CD8-positive, alpha-beta memory T cell (primary cell): ENCODE results near the gene HCFC1R1. TPM values are rescaled to one million over a fixed set of nuclear protein-coding genes. Genes with fewer than 3 reads are reported as not detected.

ENCODE experiments used
- CTCF ChIA-PET: fragments of 350-600 bp; sonication (Branson Sonifier 250); formaldehyde crosslinking; loops from one replicate; lab custom pipeline; 2021; ENCODE audit warnings: antibody characterized with exemption; lab: Charles Lee
- POLR2A ChIA-PET: fragments of 350-600 bp; sonication (Branson Sonifier 250); formaldehyde crosslinking; loops from one replicate; lab custom pipeline; 2021; ENCODE audit warnings: antibody characterized with exemption; lab: Charles Lee
- DNase-seq, 5 donors: peaks; one replicate each; pipeline versions ENCODE4 v3.0.0 to v3.0.0-alpha.2; 2020 to 2022; ENCODE audit warnings: mixed read lengths in 1 of 5
- H3K27ac ChIP-seq: one replicate; pipeline ENCODE4 v1.7.0; 2013; ENCODE audit warnings: low read depth, mild to moderate bottlenecking, low read length, moderate library complexity
- H3K27me3 ChIP-seq: 2 replicates; pipeline ENCODE4 v1.7.0; 2013; ENCODE audit warnings: low read length, mild to moderate bottlenecking; ENCODE audit not compliant: insufficient read depth, poor library complexity, severe bottlenecking
- H3K36me3 ChIP-seq: 2 replicates; pipeline ENCODE4 v1.7.0; 2013; ENCODE audit warnings: mild to moderate bottlenecking, low read length, moderate library complexity; ENCODE audit not compliant: insufficient read depth
- H3K4me1 ChIP-seq: 2 replicates; pipeline ENCODE4 v1.7.0; 2013; ENCODE audit warnings: mild to moderate bottlenecking, low read length, moderate library complexity; ENCODE audit not compliant: insufficient read depth
- H3K4me3 ChIP-seq: 2 replicates; pipeline ENCODE4 v1.7.0; 2013; ENCODE audit warnings: mild to moderate bottlenecking, low read length
- H3K9me3 ChIP-seq: 2 replicates; pipeline ENCODE4 v1.7.0; 2013; ENCODE audit warnings: mild to moderate bottlenecking, low read length
- H3K27ac Mint-ChIP-seq, 8 donors: one replicate each; pipeline ENCODE4 v1.8.0; 2020 to 2021; ENCODE audit warnings: mixed read lengths in 8 of 8, mild to moderate bottlenecking in 6 of 8, inconsistent platforms in 3 of 8, moderate library complexity in 3 of 8
- H3K27me3 Mint-ChIP-seq, 2 donors: one replicate each; pipeline ENCODE4 v1.8.0; 2020 to 2021; ENCODE audit warnings: mixed read lengths in 2 of 2, mild to moderate bottlenecking in 1 of 2, moderate library complexity in 1 of 2
- H3K36me3 Mint-ChIP-seq, 3 donors: one replicate each; pipeline ENCODE4 v1.8.0; 2020 to 2021; ENCODE audit warnings: mixed read lengths in 3 of 3, inconsistent platforms in 1 of 3, mild to moderate bottlenecking in 1 of 3
- H3K4me1 Mint-ChIP-seq, 3 donors: one replicate each; pipeline ENCODE4 v1.8.0; 2020 to 2021; ENCODE audit warnings: mixed read lengths in 3 of 3, inconsistent platforms in 1 of 3, mild to moderate bottlenecking in 1 of 3
- H3K4me3 Mint-ChIP-seq, 7 donors: one replicate each; pipeline ENCODE4 v1.8.0; 2020 to 2021; ENCODE audit warnings: mixed read lengths in 7 of 7, mild to moderate bottlenecking in 6 of 7, moderate library complexity in 4 of 7, inconsistent platforms in 2 of 7
- H3K9me3 Mint-ChIP-seq, 5 donors: one replicate each; pipeline ENCODE4 v1.8.0; 2020 to 2022; ENCODE audit warnings: mixed read lengths in 5 of 5, mild to moderate bottlenecking in 3 of 5, moderate library complexity in 2 of 5, inconsistent platforms in 1 of 5
- polyA plus RNA-seq: library from polyadenylated mRNA; unstranded; fragments of 300-500 nt; fragmentation: Illumina TruSeq; gene quantifications from one replicate; pipeline ENCODE4 v1.2.3, GENCODE V29; 2021
- total RNA-seq, 2 experiments: library from RNA; stranded (reverse); gene quantifications; one replicate each; pipeline ENCODE4 v1.2.3, GENCODE V29; 2021

The HCFC1R1 gene
- total and polyA plus RNA-seq, 3 experiments from 2014 or later: 23.7 to 26.3 (median 25.6) TPM

DNA sequence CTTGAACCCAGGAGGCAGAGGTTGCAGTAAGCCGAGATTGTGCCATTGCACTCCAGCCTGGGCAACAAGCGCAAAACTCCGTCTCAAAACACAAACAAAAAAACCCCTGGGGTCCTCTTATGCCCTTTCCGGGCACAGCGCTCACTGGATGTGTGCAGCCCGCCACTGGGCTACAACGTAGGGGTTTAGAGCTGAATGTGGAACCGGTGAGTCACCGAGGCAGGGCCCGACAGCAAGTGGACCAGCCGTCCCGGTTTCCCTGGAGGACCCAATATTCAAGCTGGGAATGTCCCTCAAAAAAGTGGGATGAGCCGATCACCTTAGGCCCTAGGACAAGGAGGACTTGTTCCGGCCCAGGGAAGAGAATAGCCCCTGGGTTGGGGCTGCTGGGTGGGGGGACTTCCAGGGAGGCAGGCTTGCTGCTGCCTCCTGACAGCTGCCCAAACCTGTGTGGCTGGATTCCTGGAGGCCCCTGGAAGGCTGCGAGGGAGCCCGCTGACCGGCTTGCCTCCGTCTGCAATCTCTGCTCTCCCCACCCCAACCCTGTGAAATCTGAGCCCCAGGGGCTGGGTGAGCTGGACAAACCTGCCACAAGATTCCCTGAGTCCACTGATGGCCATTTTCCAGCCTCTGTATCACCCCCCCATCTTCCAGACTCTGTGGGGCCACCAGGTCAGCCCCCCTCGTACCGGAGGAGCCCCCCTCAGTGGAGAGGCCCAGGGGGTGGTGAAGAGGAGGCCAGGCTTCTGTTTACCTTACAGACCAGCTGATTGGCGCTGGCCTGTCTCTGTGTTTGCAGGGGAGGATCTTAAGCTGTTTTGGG is 14.0 kb downstream of the HCFC1R1 start:
- ChIA-PET CTCF (interaction anchor here (0.6 to 14.4 kb wide), 2 partner anchors 17 to 137 kb away, joined by 3 to 289 read pairs; partner anchors contain the start of genes HCFC1R1, THOC6 and TNFRSF12A), POLR2A (interaction anchor here (0.6 kb wide), 1 partner anchor 18 kb away, joined by 7 read pairs; no protein-coding TSS in a partner anchor)
- Histone ChIP-seq H3K36me3 (no peaks in the 10 kb centered on the region), H3K27me3 (peaks cover 3% of the 10 kb centered on the region), H3K27ac (no peak overlapping the region), H3K4me1 (peaks cover 22% of the 10 kb centered on the region), H3K9me3 (no peaks in the 10 kb centered on the region), H3K4me3 (no peak overlapping the region)
- DNase-seq: no peak
- Mint-ChIP-seq H3K9me3 (no peaks in the 10 kb centered on the region), H3K27me3 (peaks cover 4 to 18% of the 10 kb centered on the region in 2 donors), H3K27ac (no peak overlapping the region), H3K36me3 (no peaks in the 10 kb centered on the region), H3K4me1 (peaks cover 24 to 36% (median 24%) of the 10 kb centered on the region in 3 donors), H3K4me3 (no peak overlapping the region)

DNA sequence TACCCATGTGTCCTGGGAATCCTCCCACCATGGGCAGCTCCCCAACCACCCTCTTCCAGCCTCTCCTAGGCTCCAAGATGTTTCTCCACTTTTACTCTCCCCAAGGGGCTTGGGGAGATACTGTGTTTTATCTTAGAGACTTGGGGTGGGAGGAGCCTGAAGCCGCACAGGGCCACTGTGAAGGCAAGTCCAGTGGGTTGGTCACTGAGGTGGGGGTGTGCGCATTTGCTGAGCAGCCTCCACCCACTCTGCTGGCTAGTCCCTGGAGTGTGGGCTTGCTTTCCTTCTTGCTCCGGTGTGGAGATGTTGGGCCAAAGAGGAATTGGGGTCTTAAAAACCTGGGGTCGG is 15.1 kb downstream of the HCFC1R1 start:
- DNase-seq: no peak
- Mint-ChIP-seq H3K27ac (peak overlapping the region in 2 of 8 donors; percentile 44 to 83), H3K36me3 (no peaks in the 10 kb centered on the region), H3K27me3 (peaks cover 5 to 14% of the 10 kb centered on the region in 2 donors), H3K9me3 (no peaks in the 10 kb centered on the region), H3K4me1 (peaks cover 24 to 41% (median 28%) of the 10 kb centered on the region in 3 donors), H3K4me3 (peak overlapping the region in 2 of 7 donors; percentile 45 to 69)
- Histone ChIP-seq H3K4me1 (peaks cover 22% of the 10 kb centered on the region), H3K4me3 (peak overlapping the region; percentile 32), H3K27ac (peak overlapping the region; percentile 60), H3K27me3 (peaks cover 3% of the 10 kb centered on the region), H3K36me3 (no peaks in the 10 kb centered on the region), H3K9me3 (no peaks in the 10 kb centered on the region)
- ChIA-PET POLR2A (interaction anchor here (0.6 kb wide), 1 partner anchor 23 kb away, joined by 3 read pairs; no protein-coding TSS in a partner anchor), CTCF (interaction anchor here (1.7 to 14.4 kb wide), 3 partner anchors 18 to 126 kb away, joined by 4 to 289 read pairs (median 7); partner anchors contain the start of genes HCFC1R1, THOC6, TNFRSF12A and ZNF213)

DNA sequence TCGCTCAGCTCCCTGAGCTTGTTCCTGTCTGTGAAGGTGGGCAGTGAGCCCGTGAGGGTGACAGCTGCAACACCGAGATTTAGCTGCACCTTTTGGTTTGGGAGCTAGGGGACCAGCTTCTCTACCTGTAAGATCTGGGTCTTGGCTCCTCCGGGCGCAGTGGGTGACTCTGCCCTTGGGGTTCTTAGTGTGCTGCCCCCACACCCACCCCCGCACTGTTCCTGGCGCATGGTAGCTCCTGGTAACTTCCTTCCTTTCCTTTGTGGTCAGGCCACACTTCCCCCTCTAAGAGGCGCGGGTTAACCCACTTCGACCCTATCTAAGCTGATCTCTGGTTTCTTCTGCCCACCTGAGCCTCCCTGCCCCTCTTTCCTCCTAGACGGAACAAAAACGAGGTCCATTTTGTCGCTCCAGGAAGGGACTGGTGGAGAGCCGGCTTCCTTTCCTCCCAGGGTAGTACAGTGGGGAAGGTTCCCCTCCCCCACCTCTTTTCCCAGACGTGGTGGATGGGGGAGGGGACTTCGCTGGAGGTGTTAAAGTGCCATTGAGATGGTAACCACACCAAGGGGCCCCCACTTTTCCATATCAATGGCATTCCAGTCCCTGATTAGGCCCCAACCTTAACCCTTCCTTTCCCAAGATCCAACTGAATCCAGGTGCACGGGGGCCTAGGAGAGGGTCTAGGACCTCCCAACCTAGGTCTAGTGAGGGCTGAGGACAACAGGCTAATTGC is 15.6 kb downstream of the HCFC1R1 start:
- DNase-seq: peak in 2 of 5 donors; percentile 24 to 27
- Histone ChIP-seq H3K9me3 (no peaks in the 10 kb centered on the region), H3K4me1 (peaks cover 22% of the 10 kb centered on the region), H3K4me3 (peak overlapping the region; percentile 32), H3K36me3 (no peaks in the 10 kb centered on the region), H3K27me3 (peaks cover 3% of the 10 kb centered on the region), H3K27ac (peak overlapping the region; percentile 60)
- peaks cover 24 to 42% (median 28%) of the 10 kb centered on the region in 3 donors for H3K4me1 Mint-ChIP-seq
- peaks cover 5 to 14% of the 10 kb centered on the region in 2 donors for H3K27me3 Mint-ChIP-seq
- CTCF ChIA-PET: interaction anchor here (1.0 to 14.4 kb wide), 6 partner anchors 9 to 163 kb away, joined by 3 to 289 read pairs (median 4); partner anchors contain the start of genes HCFC1R1, THOC6, TNFRSF12A and ZNF213
- peak overlapping the region in 4 of 8 donors; percentile 43 to 63 (median 46) for H3K27ac Mint-ChIP-seq
- POLR2A ChIA-PET: interaction anchor here (1.1 kb wide), 1 partner anchor 12 kb away, joined by 4 read pairs; the partner anchor contains the start of gene TNFRSF12A
- no peaks in the 10 kb centered on the region for H3K36me3 Mint-ChIP-seq
- H3K9me3 Mint-ChIP-seq: no peaks in the 10 kb centered on the region
- H3K4me3 Mint-ChIP-seq: peak overlapping the region; percentile 69 to 85 (median 72)

DNA sequence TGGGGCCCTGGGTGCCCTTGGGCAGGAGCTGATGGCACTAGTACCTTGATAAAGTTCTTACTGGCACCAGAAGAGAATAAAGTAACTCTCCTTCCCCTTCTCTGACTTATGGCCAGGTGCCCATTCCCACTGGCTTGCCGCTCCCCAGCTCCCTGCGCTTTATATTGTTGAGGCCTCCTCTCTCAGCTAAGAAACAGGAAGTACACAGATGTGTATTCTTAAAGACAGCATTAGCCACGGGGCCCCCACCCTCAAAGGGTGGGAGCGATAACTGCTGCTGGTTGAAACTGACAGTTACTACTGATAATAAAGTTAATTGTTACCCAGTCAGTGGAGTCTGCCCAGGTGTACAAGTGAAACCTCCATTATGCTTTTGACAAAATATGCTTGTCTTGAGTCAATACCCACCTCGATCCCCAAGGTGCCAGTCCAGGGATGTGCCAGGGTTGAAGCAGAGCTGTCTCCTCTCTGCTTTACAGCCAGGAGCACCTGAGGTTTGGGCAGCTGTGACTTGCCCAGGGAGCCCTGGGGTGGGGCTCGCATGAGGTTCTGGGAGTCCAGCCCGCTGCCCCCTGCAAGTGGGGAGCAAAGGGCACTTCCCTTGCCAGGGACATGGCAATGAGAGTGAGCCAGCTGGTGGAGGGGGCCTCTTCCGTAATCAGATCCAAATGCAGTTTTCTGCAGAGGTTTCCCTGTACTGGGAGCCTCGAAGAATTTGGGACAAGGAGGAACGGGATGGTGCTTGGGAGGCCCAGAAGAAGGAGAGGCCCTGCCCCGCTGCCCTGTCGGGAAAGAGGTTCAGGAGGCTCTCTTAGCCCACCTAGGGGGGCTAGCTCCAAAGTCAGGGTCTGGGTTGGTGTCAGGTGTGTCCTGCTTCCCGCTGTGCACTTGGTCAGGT is 16.4 kb downstream of the HCFC1R1 start:
- H3K27ac ChIP-seq: peak overlapping the region; percentile 60
- ChIA-PET CTCF (interaction anchor here (0.8 to 14.4 kb wide), 8 partner anchors 10 to 164 kb away, joined by 3 to 289 read pairs (median 4); partner anchors contain the start of genes HCFC1R1, THOC6, TNFRSF12A and ZNF213), POLR2A (interaction anchor here (1.1 kb wide), 1 partner anchor 13 kb away, joined by 4 read pairs; the partner anchor contains the start of gene TNFRSF12A)
- H3K27ac Mint-ChIP-seq: peak overlapping the region in 5 of 8 donors; percentile 43 to 63 (median 46)
- H3K4me1 Mint-ChIP-seq: peaks cover 24 to 36% (median 28%) of the 10 kb centered on the region in 3 donors
- no peaks in the 10 kb centered on the region for H3K36me3 Mint-ChIP-seq
- H3K9me3 Mint-ChIP-seq: no peaks in the 10 kb centered on the region
- no peak overlapping the region for H3K4me3 ChIP-seq
- peak overlapping the region; percentile 69 to 85 (median 72) for H3K4me3 Mint-ChIP-seq
- H3K27me3 Mint-ChIP-seq: peaks cover 7 to 8% of the 10 kb centered on the region in 2 donors
- no peaks in the 10 kb centered on the region for H3K9me3 ChIP-seq
- DNase-seq: no peak
- H3K4me1 ChIP-seq: peaks cover 22% of the 10 kb centered on the region
- H3K36me3 ChIP-seq: no peaks in the 10 kb centered on the region
- peaks cover 3% of the 10 kb centered on the region for H3K27me3 ChIP-seq

DNA sequence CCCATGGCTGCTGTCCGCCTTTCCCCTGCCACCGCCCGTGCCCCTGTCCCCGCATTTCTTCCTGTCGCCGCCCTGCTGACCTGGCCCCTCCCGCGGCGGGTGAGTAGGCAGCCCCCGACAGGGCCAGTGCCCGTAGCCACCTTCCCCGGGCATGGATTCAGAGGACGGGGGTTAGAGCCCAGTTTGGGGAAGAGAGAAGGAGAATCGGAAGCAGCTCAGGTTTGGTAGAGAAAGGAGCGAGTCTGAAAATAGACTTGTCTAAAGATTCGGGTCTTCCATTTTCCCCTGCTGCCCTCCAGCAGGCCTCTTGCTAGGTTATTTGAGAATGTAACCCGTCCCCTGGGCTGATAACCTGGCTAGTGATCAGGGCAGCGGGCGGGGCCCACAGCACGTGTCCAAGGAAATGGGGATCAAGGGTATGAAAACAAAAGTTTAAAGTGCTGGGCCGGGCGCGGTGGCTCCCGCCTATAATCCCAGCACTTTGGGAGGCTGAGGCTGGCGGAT is 18.9 kb downstream of the HCFC1R1 start:
- Histone ChIP-seq H3K27me3 (no peaks in the 10 kb centered on the region), H3K27ac (peak overlapping the region; percentile 59), H3K4me1 (peaks cover 22% of the 10 kb centered on the region), H3K36me3 (no peaks in the 10 kb centered on the region), H3K9me3 (no peaks in the 10 kb centered on the region), H3K4me3 (no peak overlapping the region)
- H3K36me3 Mint-ChIP-seq: no peaks in the 10 kb centered on the region
- H3K4me3 Mint-ChIP-seq: peak overlapping the region; percentile 40 to 83 (median 61)
- ChIA-PET POLR2A (no interaction called here), CTCF (interaction anchor here (1.3 to 14.4 kb wide), 4 partner anchors 22 to 146 kb away, joined by 3 to 289 read pairs (median 15); partner anchors contain the start of genes HCFC1R1, THOC6 and TNFRSF12A)
- no peak overlapping the region for H3K27ac Mint-ChIP-seq
- H3K9me3 Mint-ChIP-seq: peaks cover 0 to 2% (median 0%) of the 10 kb centered on the region in 5 donors
- DNase-seq: no peak
- H3K27me3 Mint-ChIP-seq: peaks cover 8 to 9% of the 10 kb centered on the region in 2 donors
- peaks cover 24 to 34% (median 28%) of the 10 kb centered on the region in 3 donors for H3K4me1 Mint-ChIP-seq

DNA sequence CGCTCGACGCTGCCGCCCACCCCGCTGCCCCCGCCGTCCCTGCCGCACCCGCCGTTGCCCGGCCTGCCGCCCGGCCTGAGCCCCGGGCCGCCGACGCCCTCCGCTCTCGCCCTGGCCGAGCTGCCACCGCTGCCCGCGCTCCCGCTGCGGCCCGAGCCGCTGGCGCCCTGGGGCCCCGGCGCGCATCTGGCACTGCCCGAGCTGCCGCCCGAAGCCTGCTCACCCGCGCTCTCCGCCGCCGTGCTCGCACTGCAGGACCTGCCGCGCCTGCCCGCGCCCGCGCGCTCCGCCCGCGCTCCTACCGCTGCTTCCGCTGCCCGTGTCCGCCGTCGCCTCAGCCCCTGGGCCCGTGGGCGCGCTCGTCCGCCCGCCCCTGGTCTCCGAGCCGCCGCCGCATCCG is 19.4 kb downstream of the HCFC1R1 start:
- peaks cover 22% of the 10 kb centered on the region for H3K4me1 ChIP-seq
- H3K4me3 ChIP-seq: no peak overlapping the region
- no peak overlapping the region for H3K27ac ChIP-seq
- Mint-ChIP-seq H3K9me3 (peaks cover 0 to 2% (median 0%) of the 10 kb centered on the region in 5 donors), H3K36me3 (no peaks in the 10 kb centered on the region), H3K4me1 (peaks cover 24 to 34% (median 28%) of the 10 kb centered on the region in 3 donors), H3K4me3 (no peak overlapping the region), H3K27me3 (peaks cover 8 to 9% of the 10 kb centered on the region in 2 donors), H3K27ac (peak overlapping the region in 1 of 8 donors; percentile 79)
- POLR2A ChIA-PET: interaction anchor here (0.7 to 1.0 kb wide), 6 partner anchors 16 to 54 kb away, joined by 3 to 7 read pairs (median 4); partner anchors contain the start of gene TNFRSF12A
- H3K36me3 ChIP-seq: no peaks in the 10 kb centered on the region
- no peaks in the 10 kb centered on the region for H3K9me3 ChIP-seq
- DNase-seq: no peak
- no peaks in the 10 kb centered on the region for H3K27me3 ChIP-seq
- CTCF ChIA-PET: interaction anchor here (0.7 to 14.4 kb wide), 18 partner anchors 8 to 162 kb away, joined by 3 to 289 read pairs (median 4); partner anchors contain the start of genes HCFC1R1, IL32, THOC6 and TNFRSF12A
